HUES48 (cell line): ENCODE measurements around the gene CHKB.
A peak's percentile ranks its signal among the peaks of the same experiment; 100 is the strongest.
"Not testable (repeated sequence)": the region's sequence is repeated elsewhere in the genome, so short reads cannot be mapped to it uniquely, and the experiment has no call there.

Experiments used
- H3K27ac ChIP-seq: one replicate; pipeline ENCODE4 v1.7.0; 2013; ENCODE audit warnings: low read depth, low read length, inconsistent platforms
- H3K27me3 ChIP-seq: 2 replicates; pipeline ENCODE4 v1.6.1; 2013; ENCODE audit warnings: mild to moderate bottlenecking, low read length; ENCODE audit not compliant: control insufficient read depth, insufficient read depth
- H3K36me3 ChIP-seq: 2 replicates; pipeline ENCODE4 v1.6.1; 2013; ENCODE audit warnings: low read length; ENCODE audit not compliant: control insufficient read depth, insufficient read depth
- H3K4me1 ChIP-seq: 2 replicates; pipeline ENCODE4 v1.6.1; 2013; ENCODE audit warnings: mild to moderate bottlenecking, low read length; ENCODE audit not compliant: control insufficient read depth, insufficient read depth
- H3K4me3 ChIP-seq: 2 replicates; pipeline ENCODE4 v1.5.1; 2013; ENCODE audit warnings: mild to moderate bottlenecking, low read depth, low read length
- H3K9ac ChIP-seq: 2 replicates; pipeline ENCODE4 v1.6.1; 2013; ENCODE audit warnings: mild to moderate bottlenecking, low read depth, low read length, moderate library complexity
- H3K9me3 ChIP-seq: 2 replicates; pipeline ENCODE4 v1.6.1; 2013; ENCODE audit warnings: low read length; ENCODE audit not compliant: control insufficient read depth, insufficient read depth

Gene CHKB

GRCh38 chr22:50622723-50623327 is 40.2 kb upstream of the CHKB start:
- Histone ChIP-seq H3K9ac (no peak overlapping the region), H3K27me3 (peaks cover 11% of the 10 kb centered on the region), H3K4me3 (no peak overlapping the region), H3K36me3 (no peaks in the 10 kb centered on the region), H3K27ac (no peak overlapping the region), H3K9me3 (no peaks in the 10 kb centered on the region), H3K4me1 (peaks cover 20% of the 10 kb centered on the region)

GRCh38 chr22:50621948-50622722 is 39.5 kb upstream of the CHKB start:
- Histone ChIP-seq H3K9ac (no peak overlapping the region), H3K4me3 (0 out of 2 replicates have a peak overlapping the region, but pooled peaks have one; percentile 5), H3K27ac (no peak overlapping the region), H3K36me3 (no peaks in the 10 kb centered on the region), H3K4me1 (peaks cover 17% of the 10 kb centered on the region), H3K9me3 (no peaks in the 10 kb centered on the region), H3K27me3 (peaks cover 11% of the 10 kb centered on the region)

GRCh38 chr22:50621356-50621880 is 38.8 kb upstream of the CHKB start:
- H3K36me3 ChIP-seq: no peaks in the 10 kb centered on the region
- peaks cover 16% of the 10 kb centered on the region for H3K4me1 ChIP-seq
- no peak overlapping the region for H3K27ac ChIP-seq
- H3K27me3 ChIP-seq: peaks cover 11% of the 10 kb centered on the region
- H3K9ac ChIP-seq: no peak overlapping the region
- H3K9me3 ChIP-seq: no peaks in the 10 kb centered on the region
- 0 out of 2 replicates have a peak overlapping the region, but pooled peaks have one; percentile 5 for H3K4me3 ChIP-seq

- H3K27ac ChIP-seq: no peak overlapping the region
- H3K36me3 ChIP-seq: no peaks in the 10 kb centered on the region
- no peak overlapping the region for H3K9ac ChIP-seq
- H3K9me3 ChIP-seq: no peaks in the 10 kb centered on the region
- peaks cover 16% of the 10 kb centered on the region for H3K4me1 ChIP-seq
- H3K27me3 ChIP-seq: peaks cover 11% of the 10 kb centered on the region
- peak overlapping the region; percentile 48 for H3K4me3 ChIP-seq
Observed at GRCh38 chr22:50620593-50621355, 38.1 kb upstream of the CHKB start.

- H3K4me3 ChIP-seq, H3K9me3 ChIP-seq, H3K27ac ChIP-seq: not testable (repeated sequence)
Observed at GRCh38 chr22:50614296-50614695, 31.6 kb upstream of the CHKB start.

GRCh38 chr22:50613291-50613981 is 30.8 kb upstream of the CHKB start:
- Histone ChIP-seq H3K4me1 (no peaks in the 10 kb centered on the region), H3K36me3 (no peaks in the 10 kb centered on the region), H3K9ac (no peak overlapping the region), H3K4me3 (no peak overlapping the region), H3K27me3 (peaks cover 6% of the 10 kb centered on the region; the same call in 1 of the 2 replicates), H3K27ac (no peak overlapping the region), H3K9me3 (no peaks in the 10 kb centered on the region)

More at GRCh38 chr22:50614296-50614695, 31.6 kb upstream of the CHKB start:
- not testable (repeated sequence) for H3K4me1 ChIP-seq, H3K9ac ChIP-seq, H3K27me3 ChIP-seq, H3K36me3 ChIP-seq

- Histone ChIP-seq H3K27ac (no peak overlapping the region), H3K9ac (no peak overlapping the region), H3K4me1 (no peaks in the 10 kb centered on the region), H3K9me3 (no peaks in the 10 kb centered on the region), H3K27me3 (peaks cover 10% of the 10 kb centered on the region; the same call in 1 of the 2 replicates), H3K4me3 (no peak overlapping the region), H3K36me3 (no peaks in the 10 kb centered on the region)
Observed at GRCh38 chr22:50612528-50613221, 30.0 kb upstream of the CHKB start.

GRCh38 chr22:50612168-50612527 is 29.5 kb upstream of the CHKB start:
- H3K27ac ChIP-seq: no peak overlapping the region
- H3K4me1 ChIP-seq: no peaks in the 10 kb centered on the region
- H3K9me3 ChIP-seq: no peaks in the 10 kb centered on the region
- H3K4me3 ChIP-seq: no peak overlapping the region
- H3K36me3 ChIP-seq: no peaks in the 10 kb centered on the region
- peaks cover 15% of the 10 kb centered on the region; the same call in 1 of the 2 replicates for H3K27me3 ChIP-seq
- no peak overlapping the region for H3K9ac ChIP-seq

GRCh38 chr22:50611341-50612060 is 28.9 kb upstream of the CHKB start:
- Histone ChIP-seq H3K9me3 (no peaks in the 10 kb centered on the region), H3K36me3 (no peaks in the 10 kb centered on the region), H3K27ac (no peak overlapping the region), H3K9ac (no peak overlapping the region), H3K27me3 (peaks cover 18% of the 10 kb centered on the region; the same call in 1 of the 2 replicates), H3K4me3 (no peak overlapping the region), H3K4me1 (no peaks in the 10 kb centered on the region)
